Measurements from ENCODE around the gene EPHB1.

GRCh38 chr3:134795746-134796280 is 753 bp downstream of the EPHB1 start:
- TF ChIP-seq ZNF362 (CRISPR knock-in tag; IDR thresholded peaks at IDR 0.05; ENCODE audit: borderline replicate concordance): no peak
- no peak for TF ChIP-seq TAF1 (CRISPR knock-in tag; IDR thresholded peaks at IDR 0.05)
- TF ChIP-seq MTA1 (CRISPR knock-in tag; IDR thresholded peaks at IDR 0.05; ENCODE audit: borderline replicate concordance): no peak
- no peak for TF ChIP-seq ELK4 (CRISPR knock-in tag; IDR thresholded peaks at IDR 0.05; ENCODE audit: borderline replicate concordance)
- TF ChIP-seq STAT6 (CRISPR knock-in tag; IDR thresholded peaks at IDR 0.05; ENCODE audit: borderline replicate concordance): no peak
- TF ChIP-seq CTCF (CRISPR knock-in tag; IDR thresholded peaks at IDR 0.05): no peak
- no peak for TF ChIP-seq RBM22 (optimal IDR thresholded peaks at IDR 0.05; ENCODE audit: low read length)
- no peak for TF ChIP-seq MAX (IDR thresholded peaks at IDR 0.05)
- no peak for TF ChIP-seq ZHX1 (CRISPR knock-in tag; IDR thresholded peaks at IDR 0.05; ENCODE audit: low read depth)
- TF ChIP-seq PBX2 (CRISPR knock-in tag; IDR thresholded peaks at IDR 0.05): no peak
